22Rv1 (cell line): ENCODE results near the gene IL1R2.

Experiments used
- CTCF ChIP-seq: fragments of 450-650 bp; IDR thresholded peaks from 2 replicates; pipeline ENCODE4 v1.5.1; 2017; ENCODE audit warnings: mild to moderate bottlenecking
- ZFX ChIP-seq: fragments of 450-650 bp; IDR thresholded peaks from 2 replicates; pipeline ENCODE4 v1.6.1; 2017; ENCODE audit warnings: antibody characterized with exemption, borderline replicate concordance

GRCh38 chr2:102029405-102029804 lies 37.6 kb downstream of the IL1R2 start:
- TF ChIP-seq CTCF (no peak), ZFX (no peak)
